GM12872 (cell line): Measurements from ENCODE around the gene BIRC7.

Source experiments
- CTCF ChIP-seq: IDR thresholded peaks from 3 replicates; pipeline ENCODE4 v1.5.1; 2011; ENCODE audit warnings: low read depth, mild to moderate bottlenecking, low read length, moderate library complexity; ENCODE audit not compliant: insufficient read depth

Gene BIRC7

GRCh38 chr20:63208346-63208909 lies 27.3 kb upstream of the BIRC7 start:
- TF ChIP-seq CTCF = no peak

GRCh38 chr20:63210011-63210605 lies 25.6 kb upstream of the BIRC7 start:
- no peak for TF ChIP-seq CTCF

- TF ChIP-seq CTCF = no peak
Measured at GRCh38 chr20:63212393-63212730, 23.3 kb upstream of the BIRC7 start.

- TF ChIP-seq CTCF = no peak
Measured at GRCh38 chr20:63212792-63213191, 22.9 kb upstream of the BIRC7 start.

- no peak for TF ChIP-seq CTCF
Measured at GRCh38 chr20:63214514-63214913, 21.2 kb upstream of the BIRC7 start.

- peak; percentile 70 for TF ChIP-seq CTCF
Measured at GRCh38 chr20:63215101-63216040, 20.3 kb upstream of the BIRC7 start.

GRCh38 chr20:63216041-63216848 lies 19.5 kb upstream of the BIRC7 start, which contains the start of gene YTHDF1:
Gene YTHDF1, minus strand, starts transcription at chr20:63216131. Its CDS starts 239 bp downstream, at chr20:63215892.
- no peak for TF ChIP-seq CTCF
